Vagina (tissue), 2 donors: ENCODE measurements around the gene SELENOM.

Experiments
- CTCF ChIP-seq, 3 experiments: fragments of 450-650 bp in 2 of 3; fragments of 200-600 bp in 1 of 3; sonication (generic) in 1 of 3; IDR thresholded peaks; one replicate each; pipeline ENCODE4 v1.5.1; 2017 to 2019; ENCODE audit warnings: antibody characterized with exemption in 3 of 3, mild to moderate bottlenecking in 2 of 3, moderate library complexity in 2 of 3
- POLR2A ChIP-seq, 2 donors: fragments of 450-650 bp; IDR thresholded peaks; one replicate each; pipeline ENCODE4 v1.6.1; 2017; ENCODE audit warnings: antibody characterized with exemption in 2 of 2, mild to moderate bottlenecking in 2 of 2, moderate library complexity in 2 of 2
- POLR2AphosphoS5 ChIP-seq, 2 donors: sonication (generic); formaldehyde crosslinking; IDR thresholded peaks; one replicate each; pipeline ENCODE4 v1.9.0; 2017; ENCODE audit warnings: antibody characterized with exemption in 2 of 2, mild to moderate bottlenecking in 2 of 2, low read depth in 1 of 2; ENCODE audit not compliant: insufficient read depth in 1 of 2

GRCh38 chr22:31092161-31092560 is 15.2 kb downstream of the SELENOM start:
- TF ChIP-seq CTCF (IDR thresholded peaks at IDR 0.05) = no peak
- no peak for TF ChIP-seq POLR2A (IDR thresholded peaks at IDR 0.05)
- no peak for TF ChIP-seq POLR2AphosphoS5 (IDR thresholded peaks at IDR 0.05; ENCODE audit: insufficient read depth in 1 of 2, low read depth in 1 of 2)
